NCI-H1436 (cell line): ENCODE data around the gene ACADL.

Experiments used
- DNase-seq: peaks from one replicate; lab custom pipeline; 2025; lab: John Stamatoyannopoulos, UW

ACADL gene

DNA sequence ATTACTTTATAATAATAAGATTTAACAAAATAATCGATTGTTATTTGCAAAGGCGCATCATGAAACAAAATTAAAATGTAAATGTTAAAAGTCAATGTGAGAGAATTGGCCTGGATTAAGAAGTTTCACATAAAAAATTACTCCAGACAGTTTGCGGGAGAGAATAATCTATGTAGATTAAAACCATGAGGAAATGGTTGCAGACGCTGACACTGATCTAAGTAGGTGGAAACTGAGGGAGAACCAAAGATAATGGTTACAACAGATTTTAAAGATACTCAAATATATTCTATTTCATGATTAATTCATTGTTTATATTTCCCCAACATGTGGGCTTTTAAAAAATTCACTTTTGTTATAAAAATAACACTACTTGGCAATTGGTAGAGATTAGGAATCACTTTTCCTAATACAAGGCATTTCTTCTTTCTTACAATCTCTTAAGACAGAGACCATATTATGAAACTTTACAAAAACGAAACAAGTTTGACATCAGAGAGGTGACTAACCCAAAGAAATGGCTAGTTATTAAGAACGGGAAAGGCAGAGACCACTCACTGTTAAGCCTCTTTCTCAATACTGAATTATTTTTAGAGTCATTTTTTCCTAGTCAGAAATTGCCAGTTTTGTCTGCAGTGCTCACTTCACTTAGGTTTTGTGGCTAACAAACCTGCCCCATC lies 55.6 kb downstream of the ACADL start:
- DNase-seq: no peak

DNA sequence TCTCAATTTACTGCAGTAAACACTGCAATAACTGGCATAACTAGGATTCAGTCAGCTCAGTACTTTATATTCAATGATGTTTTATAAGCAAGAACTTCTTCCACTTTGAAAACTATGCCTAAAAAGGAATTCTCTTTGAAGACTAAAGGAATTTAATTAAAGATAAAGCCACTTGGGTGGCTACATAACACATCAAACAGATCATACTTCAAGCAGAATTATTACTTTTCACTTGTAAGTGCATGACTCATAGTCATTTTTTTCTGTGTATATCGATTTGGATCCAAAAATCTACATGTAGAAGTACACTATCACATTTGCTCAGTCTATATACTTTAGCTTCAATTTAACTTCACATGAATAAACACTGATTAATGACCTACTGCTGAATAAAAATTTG lies 58.0 kb downstream of the ACADL start:
- DNase-seq: no peak

DNA sequence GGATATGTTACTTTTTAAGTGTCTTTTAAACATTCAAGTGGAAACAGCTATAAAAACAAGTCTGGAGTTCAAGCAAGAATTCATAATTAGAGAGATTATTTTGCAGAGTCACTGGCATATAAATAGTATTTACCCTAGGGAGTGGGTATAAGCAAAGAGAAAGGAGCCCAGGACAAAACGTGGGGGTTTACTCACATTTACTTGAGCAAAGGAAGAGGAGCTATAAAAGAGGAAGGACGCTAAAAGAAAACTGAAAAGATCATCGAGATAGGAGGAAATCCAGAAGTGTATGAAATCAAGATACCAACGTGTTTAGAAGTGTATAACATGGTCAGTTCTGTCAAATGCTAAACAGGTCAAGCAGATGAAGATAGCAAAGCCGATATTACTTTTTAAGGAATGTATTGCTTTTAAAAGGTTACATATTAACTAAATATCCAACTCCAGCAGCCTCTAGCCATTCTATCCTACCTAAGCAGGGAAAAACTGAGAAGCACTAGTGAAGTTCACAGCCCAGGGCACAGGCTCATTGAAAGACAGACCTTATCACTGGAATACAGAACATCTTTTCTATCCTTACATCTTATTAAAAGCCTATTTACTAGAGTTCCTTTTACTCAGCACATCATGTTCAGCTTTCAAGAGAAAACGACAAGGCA lies 62.7 kb downstream of the ACADL start:
- DNase-seq: no peak

DNA sequence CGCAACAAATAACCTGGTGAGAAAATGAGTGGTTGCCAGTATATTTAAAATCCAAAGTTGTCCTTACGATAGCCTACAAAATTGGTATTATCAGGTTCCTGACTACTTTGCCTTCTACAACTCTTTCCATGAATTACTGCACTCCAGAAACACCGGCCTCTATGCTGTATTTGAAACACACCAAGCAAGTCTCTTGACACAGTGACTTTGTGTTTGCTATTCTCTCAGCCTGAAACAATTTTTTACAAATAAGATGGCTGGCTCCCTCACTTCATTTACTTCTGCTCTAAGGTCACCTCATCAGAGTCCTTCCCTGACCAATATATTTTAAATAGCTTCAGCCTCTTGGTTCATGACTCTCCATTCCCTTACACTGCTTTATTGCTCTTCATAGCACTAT lies 66.2 kb downstream of the ACADL start:
- DNase-seq: no peak

DNA sequence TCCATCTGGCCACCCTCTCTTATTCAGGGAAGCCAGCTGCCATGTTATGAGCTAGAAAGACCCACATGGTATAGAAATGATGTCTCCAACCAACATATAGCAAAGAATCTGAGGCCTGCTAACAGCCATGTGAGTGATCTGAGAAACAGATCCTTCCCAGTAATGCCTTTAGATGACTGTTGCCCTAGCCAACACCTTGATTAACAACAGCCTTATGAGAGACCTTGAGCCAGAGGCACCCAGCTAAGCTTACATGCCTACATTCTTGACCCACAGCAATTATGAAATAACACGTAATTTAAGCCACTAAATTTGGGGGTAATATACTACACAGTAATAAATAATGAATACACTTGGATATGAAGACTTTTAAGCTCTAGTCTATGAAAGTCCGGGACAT lies 67.0 kb downstream of the ACADL start:
- DNase-seq: no peak

DNA sequence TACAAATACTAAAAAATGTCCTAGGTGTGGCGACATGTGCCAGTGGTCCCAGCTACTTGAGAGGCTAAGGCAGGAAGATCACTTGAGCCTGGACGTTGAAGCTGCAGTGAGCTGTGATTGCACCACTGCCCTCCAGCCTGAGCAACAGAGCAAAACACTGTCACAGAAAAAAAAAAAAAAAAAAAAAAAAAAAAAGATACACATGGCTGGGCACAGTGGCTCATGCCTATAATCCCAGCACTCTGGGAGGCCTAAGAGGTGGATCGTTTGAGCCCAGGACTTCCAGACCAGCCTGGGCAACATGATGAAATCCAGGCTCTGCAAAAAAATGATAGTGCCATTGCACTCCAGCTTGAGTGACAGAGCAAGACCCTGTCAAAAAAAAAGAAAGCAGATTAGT lies 67.7 kb downstream of the ACADL start:
- no peak for DNase-seq

DNA sequence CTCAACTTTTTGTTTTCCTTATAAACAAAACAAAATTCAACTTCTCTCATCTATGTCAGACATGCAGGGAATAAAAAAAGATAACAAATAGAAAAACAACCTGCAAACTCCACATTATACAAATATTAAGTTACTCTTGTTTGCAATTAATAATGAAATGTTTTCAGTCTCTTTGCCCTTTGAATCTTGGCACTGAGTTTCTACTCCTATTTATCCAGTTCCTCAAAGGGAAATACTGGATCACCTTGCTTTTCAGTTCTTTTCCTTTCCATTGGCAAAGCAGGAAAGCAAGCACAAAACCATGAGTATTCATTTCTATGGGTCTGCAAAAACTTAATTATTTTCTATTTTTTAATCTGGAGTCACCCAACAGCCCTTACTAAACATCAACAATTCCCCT lies 77.6 kb downstream of the ACADL start:
- no peak for DNase-seq
